HepG2 (cell line): ENCODE measurements around the gene NCOA4. TPM values are rescaled to one million over a fixed set of nuclear protein-coding genes. Genes with fewer than 3 reads are reported as not detected.

Experiments used
- AFF4 ChIP-seq: sonication (generic); formaldehyde crosslinking; IDR thresholded peaks from 2 replicates; pipeline ENCODE4 v1.4.0; 2020; ENCODE audit warnings: missing genetic modification reagents
- ARNTL ChIP-seq: sonication (generic); formaldehyde crosslinking; IDR thresholded peaks from 2 replicates; pipeline ENCODE4 v1.4.0; 2020; ENCODE audit warnings: mild to moderate bottlenecking, missing genetic modification reagents
- BATF2 ChIP-seq: sonication (generic); formaldehyde crosslinking; IDR thresholded peaks from 2 replicates; pipeline ENCODE4 v1.8.0; 2022; ENCODE audit warnings: mild to moderate bottlenecking, missing genetic modification reagents, moderate library complexity
- GPBP1L1 ChIP-seq: sonication (generic); formaldehyde crosslinking; IDR thresholded peaks from 2 replicates; pipeline ENCODE4 v1.5.0; 2020; ENCODE audit warnings: mild to moderate bottlenecking, missing genetic modification reagents
- GTF2F1 ChIP-seq: fragments of 150-350 bp; IDR thresholded peaks from 2 replicates; pipeline ENCODE4 v1.6.1; 2014; ENCODE audit warnings: low read length
- HES4 ChIP-seq: sonication (generic); formaldehyde crosslinking; IDR thresholded peaks from 2 replicates; pipeline ENCODE4 v1.9.0; 2021; ENCODE audit warnings: mild to moderate bottlenecking, missing genetic modification reagents, borderline replicate concordance
- MXD3 ChIP-seq: IDR thresholded peaks from 2 replicates; pipeline ENCODE4 v1.6.1; 2016; ENCODE audit warnings: mild to moderate bottlenecking, missing biosample characterization, missing genetic modification reagents
- NCOA2 ChIP-seq: sonication (generic); formaldehyde crosslinking; IDR thresholded peaks from 2 replicates; pipeline ENCODE4 v1.8.0; 2022; ENCODE audit warnings: inconsistent platforms
- NFE2L2 ChIP-seq: fragments of 150-350 bp; IDR thresholded peaks from 2 replicates; pipeline ENCODE4 v1.6.1; 2014; ENCODE audit warnings: low read length
- RAD51 ChIP-seq: fragments of 450-650 bp; IDR thresholded peaks from 2 replicates; pipeline ENCODE4 v1.6.1; 2016; ENCODE audit warnings: borderline replicate concordance
- TAF15 ChIP-seq: fragments of 200-400 bp; formaldehyde crosslinking; IDR thresholded peaks from one replicate; pipeline ENCODE4 v1.6.1; 2018; ENCODE audit warnings: mild to moderate bottlenecking, low read depth, low read length; ENCODE audit not compliant: poor library complexity, severe bottlenecking
- TFE3 ChIP-seq: IDR thresholded peaks from 2 replicates; pipeline ENCODE4 v1.6.1; 2016
- THRA ChIP-seq: sonication (generic); formaldehyde crosslinking; IDR thresholded peaks from 2 replicates; pipeline ENCODE4 v1.4.0; 2020; ENCODE audit warnings: missing genetic modification reagents, borderline replicate concordance
- ZNF205 ChIP-seq: IDR thresholded peaks from 2 replicates; pipeline ENCODE4 v1.6.1; 2018; ENCODE audit warnings: missing biosample characterization, missing genetic modification reagents
- ZNF446 ChIP-seq: sonication (generic); formaldehyde crosslinking; IDR thresholded peaks from 2 replicates; pipeline ENCODE4 v1.5.0; 2020; ENCODE audit warnings: mild to moderate bottlenecking, missing genetic modification reagents
- ZNF619 ChIP-seq: sonication (generic); formaldehyde crosslinking; IDR thresholded peaks from 2 replicates; pipeline ENCODE4 v1.4.0; 2020; ENCODE audit warnings: mild to moderate bottlenecking, missing genetic modification reagents
- ZNF652 ChIP-seq: IDR thresholded peaks from 2 replicates; pipeline ENCODE4 v1.6.1; 2016; ENCODE audit warnings: low read depth, borderline replicate concordance
- ZNF816 ChIP-seq: sonication (generic); formaldehyde crosslinking; IDR thresholded peaks from 2 replicates; pipeline ENCODE4 v1.8.0; 2022; ENCODE audit warnings: missing genetic modification reagents, mild to moderate bottlenecking, borderline replicate concordance
- ZNF878 ChIP-seq: sonication (generic); formaldehyde crosslinking; IDR thresholded peaks from 2 replicates; pipeline ENCODE4 v1.8.1; 2023; ENCODE audit warnings: mild to moderate bottlenecking, missing genetic modification reagents, moderate library complexity
- polyA plus RNA-seq, 8 experiments: library from polyadenylated mRNA; depleted of rRNA in 3 of 8; stranded (reverse) in 7 of 8; unstranded in 1 of 8; fragments of >200 nt; fragmentation: Illumina TruSeq in 4 of 8; extraction: Trizol in 4 of 8; gene quantifications; 2 replicates each; pipeline versions ENCODE4 v1.2.1 to v1.2.3, GENCODE V29; 2011 to 2016; ENCODE audit warnings: low read depth in 4 of 8, missing spikeins in 1 of 8, mixed read lengths in 1 of 8; ENCODE audit not compliant: insufficient read depth in 1 of 8
- total RNA-seq, 5 experiments: library from RNA; depleted of rRNA; stranded (reverse); fragments of >200 nt; fragmentation: Illumina TruSeq; extraction: Trizol; gene quantifications; 2 replicates each; pipeline ENCODE4 v1.2.3, GENCODE V29; 2016; ENCODE audit warnings: low read depth in 1 of 5

The NCOA4 gene
- total and polyA plus RNA-seq, 2 of the 13 experiments (the other 11 are each of a cell fraction or from before 2014, with no cell fraction given): 306 to 400 TPM

- TF ChIP-seq TFE3 (CRISPR knock-in tag): no peak
- no peak for TF ChIP-seq BATF2 (CRISPR knock-in tag)
- TF ChIP-seq THRA: peak; percentile 80; the same call in 1 of the 2 replicates
- no peak for TF ChIP-seq GTF2F1
- TF ChIP-seq ZNF619: no peak
- TF ChIP-seq ZNF652: peak; percentile 45; the same call in 1 of the 2 replicates
- peak; percentile 67; the same call in 1 of the 2 replicates for TF ChIP-seq ARNTL (CRISPR knock-in tag)
- no peak for TF ChIP-seq GPBP1L1 (CRISPR knock-in tag)
- TF ChIP-seq MXD3 (CRISPR knock-in tag): no peak
- no peak for TF ChIP-seq TAF15
- TF ChIP-seq ZNF205 (CRISPR knock-in tag): peak; percentile 59; the same call in 1 of the 2 replicates
- TF ChIP-seq NFE2L2: no peak
- no peak for TF ChIP-seq AFF4 (CRISPR knock-in tag)
- TF ChIP-seq RAD51: no peak
- TF ChIP-seq ZNF446 (CRISPR knock-in tag): no peak
- TF ChIP-seq ZNF816 (CRISPR knock-in tag): peak; percentile 79; the same call in 1 of the 2 replicates
- TF ChIP-seq ZNF878 (CRISPR knock-in tag): 0 out of 2 replicates have a peak, but pooled peaks have one; percentile 37
- TF ChIP-seq HES4 (CRISPR knock-in tag): no peak
- peak; percentile 98 for TF ChIP-seq NCOA2 (CRISPR knock-in tag)
Measured at GRCh38 chr10:45997994-45998763, 32.2 kb downstream of the NCOA4 start (continued).
